Kidney epithelial cell (primary cell): ENCODE measurements around the gene PAPSS2. TPM values are rescaled to one million over a fixed set of nuclear protein-coding genes. Genes with fewer than 3 reads are reported as not detected.

Source experiments
- DNase-seq: peaks from one replicate; pipeline ENCODE4 v3.0.0-alpha.2; 2010; ENCODE audit warnings: low read depth
- H3K27me3 ChIP-seq: 2 replicates; pipeline ENCODE4 v1.6.0; 2011; ENCODE audit warnings: low read length; ENCODE audit not compliant: control insufficient read depth, insufficient read depth
- H3K36me3 ChIP-seq: 2 replicates; pipeline ENCODE4 v1.5.1; 2011; ENCODE audit warnings: low read length; ENCODE audit not compliant: control insufficient read depth, insufficient read depth
- H3K4me3 ChIP-seq: 2 replicates; pipeline ENCODE4 v1.5.1; 2011; ENCODE audit warnings: low read depth, mild to moderate bottlenecking, control low read depth, low read length
- total RNA-seq: library from RNA; depleted of rRNA; stranded (reverse); fragments of >200 nt; gene quantifications from 2 replicates; pipeline ENCODE4 v1.2.3, GENCODE V29; 2015
- TF ChIP-seq, protein P1 (sequence below): IDR thresholded peaks from 2 replicates; pipeline ENCODE4 v1.5.1; 2011; ENCODE audit warnings: mild to moderate bottlenecking, moderate library complexity, low read length, control low read depth, inconsistent platforms; ENCODE audit not compliant: insufficient read depth, poor library complexity, severe bottlenecking

The PAPSS2 gene
- total RNA-seq, 1 donor from 2014 or later = 11.4 TPM

DNA sequence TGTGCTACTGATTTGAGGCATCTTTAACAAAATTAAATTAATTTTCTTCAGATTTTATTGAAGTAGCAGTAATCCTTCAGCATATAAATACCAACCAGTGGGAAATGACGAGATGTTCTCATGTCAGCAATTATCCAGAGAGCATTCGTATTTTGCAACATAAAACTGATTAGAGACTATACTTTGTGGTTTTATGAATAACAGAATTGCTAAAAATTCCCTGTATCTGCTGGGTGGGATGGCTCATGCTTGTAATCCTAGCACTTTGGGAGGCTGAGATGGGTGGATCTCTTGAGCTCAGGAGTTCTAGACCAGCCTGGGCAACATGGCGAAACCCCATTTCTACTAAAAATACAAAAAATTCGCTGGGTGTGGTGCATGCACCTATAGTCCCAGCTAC lies 101.5 kb downstream of the PAPSS2 start:
- no peaks in the 10 kb centered on the region for H3K36me3 ChIP-seq
- H3K4me3 ChIP-seq = no peak overlapping the region
- TF ChIP-seq, protein P1, sequence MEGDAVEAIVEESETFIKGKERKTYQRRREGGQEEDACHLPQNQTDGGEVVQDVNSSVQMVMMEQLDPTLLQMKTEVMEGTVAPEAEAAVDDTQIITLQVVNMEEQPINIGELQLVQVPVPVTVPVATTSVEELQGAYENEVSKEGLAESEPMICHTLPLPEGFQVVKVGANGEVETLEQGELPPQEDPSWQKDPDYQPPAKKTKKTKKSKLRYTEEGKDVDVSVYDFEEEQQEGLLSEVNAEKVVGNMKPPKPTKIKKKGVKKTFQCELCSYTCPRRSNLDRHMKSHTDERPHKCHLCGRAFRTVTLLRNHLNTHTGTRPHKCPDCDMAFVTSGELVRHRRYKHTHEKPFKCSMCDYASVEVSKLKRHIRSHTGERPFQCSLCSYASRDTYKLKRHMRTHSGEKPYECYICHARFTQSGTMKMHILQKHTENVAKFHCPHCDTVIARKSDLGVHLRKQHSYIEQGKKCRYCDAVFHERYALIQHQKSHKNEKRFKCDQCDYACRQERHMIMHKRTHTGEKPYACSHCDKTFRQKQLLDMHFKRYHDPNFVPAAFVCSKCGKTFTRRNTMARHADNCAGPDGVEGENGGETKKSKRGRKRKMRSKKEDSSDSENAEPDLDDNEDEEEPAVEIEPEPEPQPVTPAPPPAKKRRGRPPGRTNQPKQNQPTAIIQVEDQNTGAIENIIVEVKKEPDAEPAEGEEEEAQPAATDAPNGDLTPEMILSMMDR = no peak
- H3K27me3 ChIP-seq = no peaks in the 10 kb centered on the region
- DNase-seq = no peak

DNA sequence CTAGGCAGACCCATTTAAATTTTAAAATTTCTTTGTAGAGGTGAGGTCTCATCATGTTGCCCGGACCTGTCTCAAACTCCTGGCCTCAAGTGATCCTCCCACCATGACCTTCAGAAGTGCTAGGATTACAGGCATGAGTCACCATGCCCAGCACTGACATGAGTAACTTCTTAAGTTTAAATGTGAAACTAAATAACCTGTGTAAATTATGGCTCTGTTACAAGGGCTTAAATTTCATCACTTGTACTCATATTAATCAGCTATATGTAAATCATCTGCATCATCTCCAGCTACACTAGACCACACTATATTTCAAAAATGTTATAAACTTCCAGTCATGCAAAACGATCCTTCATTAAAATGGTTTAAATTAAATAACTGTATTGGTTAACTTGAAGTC lies 102.2 kb downstream of the PAPSS2 start:
- TF ChIP-seq, protein P1 = no peak
- no peaks in the 10 kb centered on the region for H3K36me3 ChIP-seq
- DNase-seq = peak; percentile 54
- no peak overlapping the region for H3K4me3 ChIP-seq
- no peaks in the 10 kb centered on the region for H3K27me3 ChIP-seq

DNA sequence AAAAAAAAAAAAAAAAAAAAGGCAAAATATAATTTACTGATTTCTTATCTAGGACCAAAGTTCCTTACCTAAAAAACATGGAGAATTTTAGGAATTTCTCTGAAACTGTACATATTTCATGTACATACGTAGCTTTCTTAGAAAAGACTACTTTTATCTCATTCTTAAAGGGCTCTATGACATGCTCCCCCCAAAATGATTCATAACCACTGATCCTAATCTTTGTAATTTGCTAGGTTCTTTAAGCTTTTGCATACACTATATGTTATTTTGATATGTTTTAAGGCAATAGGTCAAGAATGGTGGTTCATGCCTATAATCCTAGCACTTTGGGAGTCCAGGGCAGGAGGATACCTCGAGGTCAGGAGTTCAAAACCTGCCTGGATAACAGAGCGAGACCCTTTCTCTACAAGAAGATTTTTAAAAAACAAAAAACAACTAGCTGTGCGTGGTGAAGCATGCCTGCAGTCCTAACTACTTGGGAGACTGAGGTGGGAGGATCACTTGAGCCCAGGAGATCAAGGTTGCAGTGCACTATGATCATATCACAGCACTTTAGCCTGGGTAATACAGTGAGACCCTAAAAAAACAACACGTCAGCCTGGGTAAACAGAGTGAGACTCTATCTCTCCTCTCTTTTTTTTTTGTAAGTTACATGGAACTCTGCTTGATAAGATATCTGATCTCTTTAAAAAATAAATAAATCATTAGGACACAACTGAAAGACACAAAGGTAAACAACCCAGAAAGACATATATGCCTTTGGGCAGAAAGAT lies 103.6 kb downstream of the PAPSS2 start:
- Histone ChIP-seq H3K27me3 (no peaks in the 10 kb centered on the region), H3K36me3 (no peaks in the 10 kb centered on the region), H3K4me3 (no peak overlapping the region)
- DNase-seq = no peak
- TF ChIP-seq, protein P1 = no peak

DNA sequence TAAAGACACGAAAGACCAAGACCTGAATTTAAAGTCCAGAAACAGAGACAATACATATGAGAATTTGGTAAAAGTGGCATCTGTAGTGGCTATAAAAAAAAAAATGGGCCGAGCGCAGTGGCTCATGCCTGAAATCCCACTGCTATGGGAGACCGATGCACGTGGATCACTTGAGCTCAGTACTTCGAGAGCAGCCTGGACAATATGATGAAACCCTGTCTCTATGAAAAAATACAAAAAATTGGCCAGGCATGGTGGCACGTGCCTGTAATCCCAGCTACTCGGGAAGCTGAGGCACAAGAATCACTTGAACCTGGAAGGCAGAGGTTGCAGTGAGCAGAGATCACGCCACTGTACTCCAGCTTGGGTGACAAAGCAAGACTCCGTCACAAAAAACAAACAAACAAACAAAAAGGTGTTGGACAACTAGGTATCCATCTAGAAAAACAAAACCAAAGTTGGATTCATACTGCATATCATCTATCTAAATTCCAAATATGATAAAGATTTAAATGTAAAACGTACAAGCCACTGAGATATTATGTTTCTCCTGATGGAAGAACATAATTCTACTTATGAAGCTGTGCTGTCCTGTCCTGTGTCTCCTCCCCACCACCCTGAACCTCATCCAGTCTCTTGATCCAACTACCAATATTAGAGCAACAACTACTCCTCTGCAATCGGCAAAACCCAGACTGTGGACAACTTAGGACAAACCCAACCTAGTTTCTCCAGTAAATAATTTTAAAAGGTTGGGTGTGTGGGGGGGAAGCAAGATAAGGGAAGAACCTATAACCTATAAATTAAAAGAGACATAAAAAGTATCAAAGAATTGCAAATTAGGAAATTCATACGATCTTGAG lies 104.6 kb downstream of the PAPSS2 start:
- no peaks in the 10 kb centered on the region for H3K27me3 ChIP-seq

DNA sequence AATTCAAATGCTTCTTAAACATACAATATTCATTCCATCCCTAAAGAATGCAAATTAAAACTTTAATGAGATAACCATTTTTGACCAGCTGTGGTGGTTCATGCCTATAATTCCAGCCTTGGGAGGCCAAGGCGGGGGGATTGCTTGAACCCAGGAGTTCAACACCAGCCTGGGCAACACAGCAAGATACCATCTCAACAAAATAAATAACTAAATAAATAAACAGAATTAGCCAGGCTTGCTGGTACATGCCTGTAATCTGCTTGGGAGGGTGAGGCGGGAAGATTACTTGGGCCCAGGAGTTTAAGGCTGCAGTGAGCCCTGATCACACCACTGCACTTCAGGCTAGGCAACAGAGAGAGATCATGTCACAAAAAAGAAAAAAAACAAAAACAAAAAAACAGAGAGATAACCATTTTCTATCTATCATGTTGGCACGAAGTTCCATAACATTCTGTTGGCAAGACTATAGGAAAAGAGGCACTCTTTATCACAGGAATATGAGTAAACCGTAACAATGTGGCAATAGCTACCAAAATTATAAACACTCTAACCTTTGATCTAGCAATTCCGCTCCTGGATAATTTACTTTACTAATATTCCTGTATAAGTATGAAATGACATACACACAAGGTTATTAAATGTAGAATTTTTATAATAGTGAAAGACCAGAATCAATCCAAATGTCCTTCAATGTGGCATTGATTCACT lies 106.1 kb downstream of the PAPSS2 start:
- Histone ChIP-seq H3K36me3 (peaks cover 1% of the 10 kb centered on the region), H3K4me3 (no peak overlapping the region), H3K27me3 (no peaks in the 10 kb centered on the region)
- no peak for DNase-seq
- TF ChIP-seq, protein P1 = no peak

More for the DNA sequence above, 104.6 kb downstream of the PAPSS2 start:
- DNase-seq = no peak
- TF ChIP-seq, protein P1 = no peak
- peaks cover 1% of the 10 kb centered on the region for H3K36me3 ChIP-seq
- H3K4me3 ChIP-seq = no peak overlapping the region
